G401 (cell line): Measurements from ENCODE around the gene RNF213. TPM values are rescaled to one million over a fixed set of nuclear protein-coding genes. Genes with fewer than 3 reads are reported as not detected.
"Not testable (repeated sequence)": the region's sequence is repeated elsewhere in the genome, so short reads cannot be mapped to it uniquely, and the experiment has no call there.

Experiments
- DNase-seq: peaks from one replicate; pipeline ENCODE4 v3.0.0-alpha.2; 2015; ENCODE audit warnings: low spot score
- in situ Hi-C: cut with HindIII; loops from 2 replicates; pipeline ENCODE4 v1.10.0; 2016; ENCODE audit warnings: low sequenced_read_pairs, mixed read lengths
- total RNA-seq: library from RNA; depleted of rRNA; stranded (reverse); fragments of >200 nt; shearing (Covaris generic); gene quantifications from 2 replicates; pipeline ENCODE4 v1.2.3, GENCODE V29; 2014

RNF213 gene
- total RNA-seq, 1 experiment from 2014 or later: 15.2 TPM

GRCh38 chr17:80328634-80329380 is 68.2 kb downstream of the RNF213 start:
- in situ Hi-C loops: no loop called here
- no peak for DNase-seq

- DNase-seq, in situ Hi-C loops: not testable (repeated sequence)
These were observed 68.8 kb downstream of the RNF213 start for GRCh38 chr17:80329421-80329820.

GRCh38 chr17:80330276-80330675 is 69.6 kb downstream of the RNF213 start:
- DNase-seq: no peak
- in situ Hi-C loops: no loop called here

DNA sequence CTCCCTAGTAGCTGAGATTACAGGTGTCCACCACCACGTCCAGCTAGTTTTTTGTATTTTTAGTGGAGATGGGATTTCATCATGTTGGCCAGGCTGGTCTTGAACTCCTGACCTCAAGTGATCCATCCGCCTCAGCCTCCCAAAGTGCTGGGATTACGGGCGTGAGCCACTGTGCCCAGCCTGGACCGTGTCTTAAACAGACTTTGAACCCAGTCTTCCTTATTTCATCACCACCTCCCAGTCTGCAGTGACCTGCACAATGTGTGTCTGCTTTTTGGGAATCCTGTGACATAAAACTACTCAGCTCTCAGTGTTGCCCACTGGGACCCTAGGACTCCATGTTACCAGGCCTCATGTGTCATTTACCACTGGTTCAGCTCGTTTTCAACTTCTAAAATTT is 70.3 kb downstream of the RNF213 start:
- in situ Hi-C loops: not testable (repeated sequence)

GRCh38 chr17:80331820-80332219 is 71.2 kb downstream of the RNF213 start:
- in situ Hi-C loops: no loop called here
- DNase-seq: no peak

More for the DNA sequence above, 70.3 kb downstream of the RNF213 start:
- DNase-seq: not testable (repeated sequence)

GRCh38 chr17:80337195-80337895 is 76.7 kb downstream of the RNF213 start:
- DNase-seq: no peak
- in situ Hi-C loops: no loop called here

- in situ Hi-C loops: no loop called here
- no peak for DNase-seq
These were observed 78.5 kb downstream of the RNF213 start for GRCh38 chr17:80339118-80339517.

DNA sequence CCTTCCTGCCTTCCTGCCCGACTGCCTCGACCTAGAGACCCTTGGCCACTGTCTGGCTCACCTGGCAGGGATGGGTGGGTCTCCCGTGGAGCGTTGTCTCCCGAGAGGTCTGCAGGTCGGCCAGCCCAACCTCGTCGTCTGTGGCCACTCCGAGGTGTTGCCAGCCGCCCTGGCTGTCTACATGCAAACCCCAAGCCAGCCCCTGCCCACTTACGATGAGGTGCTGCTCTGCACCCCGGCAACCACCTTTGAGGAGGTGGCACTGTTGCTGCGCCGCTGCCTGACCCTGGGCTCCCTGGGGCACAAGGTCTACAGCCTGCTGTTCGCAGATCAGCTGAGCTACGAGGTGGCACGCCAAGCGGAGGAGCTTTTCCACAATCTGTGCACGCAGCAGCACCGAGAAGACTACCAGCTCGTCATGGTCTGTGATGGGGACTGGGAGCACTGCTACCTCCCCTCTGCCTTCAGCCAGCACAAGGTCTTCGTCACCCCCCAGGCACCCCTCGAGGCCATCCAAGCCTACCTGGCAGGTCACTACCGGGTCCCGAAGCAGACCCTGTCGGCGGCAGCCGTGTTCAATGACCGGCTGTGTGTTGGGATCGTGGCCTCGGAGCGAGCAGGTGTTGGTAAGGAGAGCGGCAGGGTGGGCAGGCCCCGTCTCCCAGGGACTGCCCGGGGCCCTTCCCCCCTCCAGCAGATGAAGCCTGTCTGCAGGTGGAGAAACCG is 79.2 kb downstream of the RNF213 start:
- no peak for DNase-seq
- in situ Hi-C loops: no loop called here

DNA sequence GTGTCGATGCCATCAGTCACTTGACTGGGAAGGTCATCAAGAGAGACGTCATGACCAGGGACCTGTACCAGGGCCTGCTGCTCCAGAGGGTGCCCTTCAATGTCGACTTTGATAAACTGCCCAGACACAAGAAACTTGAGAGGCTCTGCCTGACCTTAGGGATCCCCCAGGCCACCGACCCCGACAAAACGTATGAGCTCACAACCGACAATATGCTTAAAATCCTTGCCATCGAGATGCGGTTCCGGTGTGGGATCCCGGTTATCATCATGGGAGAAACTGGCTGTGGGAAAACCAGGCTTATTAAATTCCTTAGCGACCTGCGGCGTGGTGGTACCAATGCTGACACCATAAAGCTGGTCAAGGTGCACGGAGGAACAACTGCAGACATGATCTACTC is 84.7 kb downstream of the RNF213 start:
- no peak for DNase-seq
- in situ Hi-C loops: no loop called here

GRCh38 chr17:80345841-80346497 is 85.3 kb downstream of the RNF213 start:
- in situ Hi-C loops: no loop called here
- DNase-seq: no peak

DNA sequence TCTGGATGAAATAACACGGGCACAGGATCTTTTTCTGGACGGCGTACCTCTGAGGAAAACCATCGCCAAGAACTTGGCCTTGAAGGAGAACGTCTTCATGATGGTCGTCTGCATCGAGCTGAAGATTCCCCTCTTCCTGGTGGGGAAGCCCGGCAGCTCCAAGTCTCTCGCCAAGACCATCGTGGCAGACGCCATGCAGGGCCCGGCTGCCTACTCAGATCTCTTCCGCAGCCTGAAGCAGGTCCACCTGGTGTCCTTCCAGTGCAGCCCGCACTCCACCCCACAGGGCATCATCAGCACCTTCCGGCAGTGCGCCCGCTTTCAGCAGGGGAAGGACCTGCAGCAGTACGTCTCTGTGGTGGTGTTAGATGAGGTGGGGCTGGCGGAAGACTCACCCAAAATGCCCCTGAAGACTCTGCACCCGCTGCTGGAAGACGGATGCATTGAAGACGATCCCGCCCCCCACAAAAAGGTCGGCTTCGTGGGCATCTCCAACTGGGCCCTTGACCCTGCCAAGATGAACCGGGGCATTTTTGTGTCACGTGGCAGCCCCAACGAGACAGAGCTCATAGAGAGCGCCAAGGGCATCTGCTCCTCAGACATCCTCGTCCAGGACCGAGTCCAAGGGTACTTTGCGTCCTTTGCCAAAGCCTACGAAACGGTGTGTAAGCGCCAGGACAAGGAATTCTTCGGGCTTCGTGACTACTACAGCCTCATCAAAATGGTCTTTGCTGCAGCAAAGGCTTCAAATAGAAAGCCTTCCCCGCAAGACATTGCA is 86.0 kb downstream of the RNF213 start:
- no peak for DNase-seq
- in situ Hi-C loops: no loop called here

GRCh38 chr17:80347536-80347935 is 86.9 kb downstream of the RNF213 start:
- in situ Hi-C loops: no loop called here
- no peak for DNase-seq

DNA sequence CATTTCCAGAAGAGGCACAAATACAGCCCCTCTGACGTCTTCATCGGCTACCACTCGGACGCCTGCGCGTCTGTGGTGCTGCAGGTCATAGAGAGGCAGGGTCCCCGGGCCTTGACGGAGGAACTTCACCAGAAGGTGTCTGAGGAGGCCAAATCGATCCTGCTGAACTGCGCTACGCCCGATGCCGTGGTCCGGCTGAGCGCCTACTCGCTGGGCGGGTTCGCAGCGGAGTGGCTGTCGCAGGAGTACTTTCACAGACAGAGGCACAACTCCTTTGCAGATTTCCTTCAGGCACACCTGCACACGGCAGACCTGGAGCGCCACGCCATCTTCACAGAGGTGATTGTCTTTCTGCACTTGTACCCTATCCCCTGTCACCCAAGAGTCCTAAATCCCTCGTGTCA is 87.3 kb downstream of the RNF213 start:
- in situ Hi-C loops: no loop called here
- DNase-seq: no peak

DNA sequence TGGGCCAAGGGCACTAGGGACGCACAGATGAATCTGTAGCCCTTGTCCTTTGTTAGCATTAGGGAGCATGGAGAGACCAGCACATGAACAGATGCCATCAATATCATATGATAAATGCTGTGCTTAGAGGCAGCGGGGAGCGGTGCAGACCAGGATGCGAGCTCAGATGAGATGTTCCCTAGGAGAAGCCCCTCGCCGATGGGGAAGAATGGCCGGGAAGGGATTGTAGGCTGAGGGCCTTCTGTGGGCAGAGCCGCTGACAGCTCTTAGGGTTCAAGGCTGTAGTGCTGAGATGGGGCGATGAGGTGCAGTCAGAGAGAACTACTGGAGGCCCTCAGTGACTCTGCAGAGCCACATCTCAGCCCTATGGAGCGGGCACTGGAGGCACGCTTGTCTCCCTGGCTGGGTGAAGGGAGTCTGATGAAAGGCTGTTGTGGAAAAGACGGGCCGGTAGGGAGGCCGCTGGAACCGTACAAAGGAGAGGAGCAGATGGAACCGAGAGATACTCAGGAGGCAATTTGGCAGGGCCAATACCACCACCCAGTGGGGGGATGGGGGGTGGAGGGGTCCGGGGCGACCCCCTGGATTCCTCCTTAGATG is 88.0 kb downstream of the RNF213 start:
- no peak for DNase-seq
- in situ Hi-C loops: no loop called here

DNA sequence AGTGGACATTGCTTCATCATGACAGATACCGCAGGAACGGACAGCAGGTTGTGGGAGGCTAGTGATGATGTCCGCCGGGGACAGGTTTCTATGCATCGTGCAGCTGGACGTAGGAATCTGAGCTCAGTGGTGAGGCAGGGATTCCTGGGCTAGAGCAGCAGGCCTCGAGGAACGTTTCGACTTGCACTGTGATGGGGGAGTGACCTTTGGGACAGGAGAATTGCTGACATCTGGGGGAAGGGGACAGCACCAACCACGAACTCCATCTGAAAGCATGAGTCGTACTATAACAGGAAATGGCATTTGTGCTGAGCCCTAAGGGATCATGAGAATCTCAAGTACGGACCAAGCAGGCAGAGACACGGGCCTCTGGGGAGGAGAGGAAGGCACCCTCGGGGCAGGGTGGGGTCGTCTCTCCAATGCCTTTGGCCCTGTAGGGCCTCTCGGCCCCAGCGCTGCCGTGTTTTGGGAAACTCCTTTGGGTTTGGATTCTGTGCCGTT is 88.5 kb downstream of the RNF213 start:
- no peak for DNase-seq

DNA sequence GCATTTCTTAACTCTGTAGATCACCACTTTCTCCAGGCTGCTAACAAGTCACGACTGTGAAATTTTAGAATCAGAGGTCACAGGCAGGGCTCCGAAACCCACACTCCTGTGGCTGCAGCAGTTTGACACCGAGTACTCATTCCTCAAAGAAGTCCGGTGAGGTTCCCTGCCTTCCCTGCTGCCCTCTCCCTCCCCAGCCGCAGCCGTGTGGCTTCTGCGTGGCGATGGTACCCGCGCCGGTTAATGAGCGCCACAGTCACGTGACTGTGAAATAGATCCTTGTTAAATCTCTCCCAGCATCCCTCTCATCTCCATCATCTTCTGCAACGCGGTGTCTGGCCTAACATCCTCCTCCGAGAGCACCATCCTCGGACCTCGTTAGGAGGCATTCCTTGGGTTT is 89.1 kb downstream of the RNF213 start:
- in situ Hi-C loops: no loop called here
- no peak for DNase-seq

More for the DNA sequence above, 88.5 kb downstream of the RNF213 start:
- in situ Hi-C loops: no loop called here

DNA sequence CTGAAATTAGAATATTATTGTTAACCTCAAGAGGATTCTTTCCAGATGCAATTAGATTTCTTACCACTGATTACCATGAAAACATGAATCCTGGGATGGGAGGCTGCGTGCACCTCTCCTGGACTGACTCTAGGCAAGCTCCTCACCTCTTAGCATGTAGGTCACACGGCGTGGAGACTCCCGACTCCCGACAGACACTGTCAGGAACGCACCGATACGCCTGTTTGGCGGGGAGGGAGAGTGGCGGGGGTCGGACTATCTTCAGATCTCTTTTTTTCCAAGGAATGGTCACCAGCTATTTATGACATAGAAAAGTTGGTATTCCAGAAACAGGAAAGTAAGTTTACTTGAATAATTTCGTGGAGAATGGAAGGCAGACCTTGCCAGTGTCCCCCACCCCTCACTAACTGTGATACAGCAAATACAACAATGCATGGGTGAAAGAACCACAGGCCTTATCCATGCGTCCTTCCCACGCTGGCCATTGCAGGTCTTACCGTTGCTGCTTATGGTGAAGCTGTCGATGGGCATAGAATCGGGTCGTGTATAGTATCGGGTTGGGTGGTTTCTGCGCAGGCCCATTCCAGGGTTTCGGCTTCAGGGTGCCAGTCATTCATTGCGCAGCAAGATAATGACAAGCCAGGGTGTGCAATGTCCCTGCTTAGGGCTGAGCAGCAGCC is 91.7 kb downstream of the RNF213 start:
- DNase-seq: no peak
- in situ Hi-C loops: no loop called here
